ENCODE measurements around the gene RAB3GAP1. TPM values are rescaled to one million over a fixed set of nuclear protein-coding genes. Genes with fewer than 3 reads are reported as not detected.

The RAB3GAP1 gene
- total RNA-seq (2021) = 38.9 and 39.8 TPM in 2 replicates
- Bru-seq, nascent RNA = percentile 90 among the genes with signal in this experiment
- BruChase-seq, experiment 1, labeled RNA remaining after a 2-hour chase = percentile 86 among the genes with signal in this experiment
- percentile 84 among the genes with signal in this experiment for BruChase-seq, experiment 2, labeled RNA remaining after a 6-hour chase
- long read RNA-seq, full-length matches to known transcripts = 17 of 46 reads
- long read RNA-seq, partial matches to known transcripts = 9 of 46 reads
- long read RNA-seq, other reads (novel, unspliced or antisense) = 20 of 46 reads

GRCh38 chr2:135052042-135052876 is at the start of gene RAB3GAP1:
TSS of gene RAB3GAP1 (plus strand) at chr2:135052292. CDS start at chr2:135052308, 16 bp downstream.
- Histone ChIP-seq H3K4me1 (ENCODE audit: insufficient read depth, low read length, poor library complexity, severe bottlenecking) (peaks cover 28% of the 10 kb centered on the region), H3K27me3 (replicated peaks; ENCODE audit: insufficient read depth, low read depth, low read length, poor library complexity) (no peaks in the 10 kb centered on the region), H3K9me3 (ENCODE audit: low read depth, low read length, poor library complexity, severe bottlenecking) (no peaks in the 10 kb centered on the region), H3K27ac (ENCODE audit: low read depth, low read length, poor library complexity, severe bottlenecking) (peak within 1 kb of the TSS; percentile 94), H3K36me3 (ENCODE audit: insufficient read depth, low read length, poor library complexity, severe bottlenecking) (peaks cover 6% of the 10 kb centered on the region), H3K4me3 (ENCODE audit: low read depth, low read length, poor library complexity, severe bottlenecking) (peak within 1 kb of the TSS; percentile 82)
- TF ChIP-seq EZH2 (IDR thresholded peaks at IDR 0.05; ENCODE audit: borderline replicate concordance, low read depth, low read length, poor library complexity, severe bottlenecking) (no peak), CTCF (conservative IDR thresholded peaks at IDR 0.05; ENCODE audit: low read depth, low read length) (no peak)
- intact Hi-C loops (cut with micrococcal nuclease; ENCODE audit: unreplicated experiment) = loop anchor here (5.0 kb wide), 1 partner anchor 480 kb away; the partner anchor contains the start of genes R3HDM1 and ZRANB3
- ChIA-PET POLR2A (ENCODE audit: low non-redundant PET) (interaction anchor here (0.6 kb wide), 1 partner anchor 63 kb away, joined by 10 read pairs; no protein-coding TSS in a partner anchor), CTCF (interaction anchor here (0.8 to 1.0 kb wide), 2 partner anchors 48 to 116 kb away, joined by 6 read pairs; no protein-coding TSS in a partner anchor)
- BruUV-seq (replicated peaks) = no TSS peak
- DNase-seq (ENCODE audit: low spot score) = peak; percentile 91

DNA sequence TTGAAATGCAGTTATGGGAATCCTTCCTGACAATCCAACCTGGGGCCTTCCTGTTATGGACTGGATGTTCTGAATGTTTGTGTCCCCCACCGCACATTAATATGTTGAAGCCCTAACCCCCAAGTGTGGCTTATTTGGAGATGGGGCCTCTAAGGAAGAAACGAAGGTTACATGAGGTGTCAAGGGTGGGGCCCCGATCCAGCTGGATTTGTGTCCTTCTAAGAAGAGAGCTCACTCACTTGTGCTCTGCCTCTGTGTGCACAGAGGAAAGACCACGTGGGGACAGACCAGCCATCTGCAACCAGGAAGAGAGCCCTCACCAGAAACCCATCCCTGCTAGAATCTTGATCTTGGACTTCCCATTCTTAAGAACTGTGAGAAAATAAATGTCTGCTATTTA is 49.3 kb upstream of the RAB3GAP1 start:
- Histone ChIP-seq H3K36me3 (ENCODE audit: insufficient read depth, low read length, poor library complexity, severe bottlenecking) (no peaks in the 10 kb centered on the region), H3K4me1 (ENCODE audit: insufficient read depth, low read length, poor library complexity, severe bottlenecking) (no peaks in the 10 kb centered on the region), H3K9me3 (ENCODE audit: low read depth, low read length, poor library complexity, severe bottlenecking) (no peaks in the 10 kb centered on the region), H3K27me3 (replicated peaks; ENCODE audit: insufficient read depth, low read depth, low read length, poor library complexity) (peaks cover 5% of the 10 kb centered on the region), H3K27ac (ENCODE audit: low read depth, low read length, poor library complexity, severe bottlenecking) (no peak overlapping the region), H3K4me3 (ENCODE audit: low read depth, low read length, poor library complexity, severe bottlenecking) (no peak overlapping the region)
- no peak for DNase-seq (ENCODE audit: low spot score)
- CTCF ChIA-PET = interaction anchor here (1.1 to 1.9 kb wide), 2 partner anchors 14 to 708 kb away, joined by 3 to 20 read pairs; no protein-coding TSS in a partner anchor
- TF ChIP-seq CTCF (conservative IDR thresholded peaks at IDR 0.05; ENCODE audit: low read depth, low read length) = no peak
- no peak for TF ChIP-seq EZH2 (IDR thresholded peaks at IDR 0.05; ENCODE audit: borderline replicate concordance, low read depth, low read length, poor library complexity, severe bottlenecking)
- intact Hi-C loops (cut with micrococcal nuclease; ENCODE audit: unreplicated experiment) = loop anchor here (5.0 to 10.0 kb wide), 3 partner anchors 262 to 594 kb away; no protein-coding TSS in a partner anchor
- no TSS peak for BruUV-seq (replicated peaks)
- POLR2A ChIA-PET (ENCODE audit: low non-redundant PET) = no interaction called here

DNA sequence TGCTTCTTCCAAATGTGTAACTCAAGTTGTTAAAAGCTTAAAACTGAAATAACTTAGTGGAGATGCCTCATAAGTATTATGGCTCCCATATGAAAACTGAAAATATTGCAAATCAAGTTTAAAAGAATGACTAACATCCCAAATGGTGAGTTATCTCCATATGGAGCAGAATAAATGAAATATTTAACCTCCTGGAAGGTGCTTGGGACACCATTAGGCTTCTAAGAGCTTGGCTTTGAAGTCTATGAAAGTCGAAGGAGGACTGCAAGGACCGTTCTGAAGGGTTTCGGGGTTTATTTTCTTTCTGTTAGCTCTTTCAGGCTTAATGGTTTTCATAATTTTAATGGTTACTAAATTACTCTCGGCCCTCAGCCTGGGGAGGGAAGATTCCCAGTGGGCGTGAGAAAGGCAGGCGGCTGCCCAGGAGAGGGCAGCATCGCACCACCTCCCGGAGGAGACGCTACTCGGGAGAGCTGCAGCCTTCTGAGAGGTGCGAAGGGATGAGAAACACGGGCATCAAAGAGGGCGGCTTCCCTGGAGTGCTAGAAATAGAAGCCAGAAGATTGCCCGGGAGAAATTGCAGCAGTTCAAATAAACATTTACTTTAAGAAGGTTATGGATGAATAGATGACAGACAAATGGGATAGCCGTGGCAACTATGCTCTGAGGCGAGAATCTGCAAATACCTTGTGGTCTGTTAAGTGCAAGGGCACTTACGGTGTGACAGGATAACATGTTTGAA is 47.9 kb upstream of the RAB3GAP1 start:
- H3K9me3 ChIP-seq (ENCODE audit: low read depth, low read length, poor library complexity, severe bottlenecking) = no peaks in the 10 kb centered on the region
- no TSS peak for BruUV-seq (replicated peaks)
- no peaks in the 10 kb centered on the region for H3K36me3 ChIP-seq (ENCODE audit: insufficient read depth, low read length, poor library complexity, severe bottlenecking)
- peaks cover 5% of the 10 kb centered on the region for H3K27me3 ChIP-seq (replicated peaks; ENCODE audit: insufficient read depth, low read depth, low read length, poor library complexity)
- intact Hi-C loops (cut with micrococcal nuclease; ENCODE audit: unreplicated experiment) = loop anchor here (1.0 to 10.0 kb wide), 5 partner anchors 261 to 793 kb away; no protein-coding TSS in a partner anchor
- peak; percentile 97 for TF ChIP-seq CTCF (conservative IDR thresholded peaks at IDR 0.05; ENCODE audit: low read depth, low read length)
- TF ChIP-seq EZH2 (IDR thresholded peaks at IDR 0.05; ENCODE audit: borderline replicate concordance, low read depth, low read length, poor library complexity, severe bottlenecking) = no peak
- POLR2A ChIA-PET (ENCODE audit: low non-redundant PET) = no interaction called here
- no peak overlapping the region for H3K4me3 ChIP-seq (ENCODE audit: low read depth, low read length, poor library complexity, severe bottlenecking)
- DNase-seq (ENCODE audit: low spot score) = peak; percentile 83
- H3K27ac ChIP-seq (ENCODE audit: low read depth, low read length, poor library complexity, severe bottlenecking) = no peak overlapping the region
- no peaks in the 10 kb centered on the region for H3K4me1 ChIP-seq (ENCODE audit: insufficient read depth, low read length, poor library complexity, severe bottlenecking)
- CTCF ChIA-PET = interaction anchor here (0.6 to 2.1 kb wide), 6 partner anchors 15 to 1902 kb away, joined by 3 to 20 read pairs (median 6); no protein-coding TSS in a partner anchor
